AG04450 (cell line): ENCODE measurements around the gene ZNF536. TPM values are rescaled to one million over a fixed set of nuclear protein-coding genes. Genes with fewer than 3 reads are reported as not detected.

ENCODE experiments used
- CTCF ChIA-PET: fragments of 300-600, 350-600 bp; formaldehyde crosslinking; extraction: SDS; loops from one replicate; lab custom pipeline; 2022; ENCODE audit warnings: antibody characterized with exemption, inconsistent platforms; lab: Charles Lee
- POLR2A ChIA-PET: fragments of 350-600 bp; formaldehyde crosslinking; extraction: SDS; loops from one replicate; lab custom pipeline; 2021; ENCODE audit warnings: antibody characterized with exemption, inconsistent platforms; lab: Yijun Ruan, JAX
- DNase-seq: peaks from one replicate; pipeline ENCODE4 v3.0.0-alpha.2; 2011; ENCODE audit warnings: low read depth, low spot score
- H3K27ac ChIP-seq: one replicate; pipeline ENCODE4 v1.5.1; 2012; ENCODE audit warnings: low read depth, low read length, control low read depth
- H3K27me3 ChIP-seq: one replicate; pipeline ENCODE4 v1.6.0; 2012; ENCODE audit warnings: low read length; ENCODE audit not compliant: control insufficient read depth, insufficient read depth
- H3K4me3 ChIP-seq: 2 replicates; pipeline ENCODE4 v1.5.1; 2011; ENCODE audit warnings: mild to moderate bottlenecking, low read depth, low read length, control low read depth
- H3K9me3 ChIP-seq: 2 replicates; pipeline ENCODE4 v1.5.1; 2012; ENCODE audit warnings: low read length; ENCODE audit not compliant: control insufficient read depth, insufficient read depth
- CTCF ChIP-seq: IDR thresholded peaks from 2 replicates; pipeline ENCODE4 v1.5.1; 2011; ENCODE audit warnings: low read depth, low read length, control low read depth, inconsistent platforms
- polyA plus RNA-seq: library from polyadenylated mRNA; depleted of rRNA; stranded (reverse); fragments of >200 nt; gene quantifications from 2 replicates; pipeline ENCODE4 v1.2.3, GENCODE V29; 2011

Gene ZNF536
- polyA plus RNA-seq, 1 experiment = not detected

GRCh38 chr19:30587869-30588268, 215.7 kb downstream of the ZNF536 start:
- DNase-seq = no peak
- POLR2A ChIA-PET = no interaction called here

GRCh38 chr19:30590596-30591229, 218.5 kb downstream of the ZNF536 start:
- Histone ChIP-seq H3K27ac (no peak overlapping the region), H3K9me3 (peaks cover 56% of the 10 kb centered on the region), H3K4me3 (no peak overlapping the region), H3K27me3 (no peaks in the 10 kb centered on the region)
- no peak for TF ChIP-seq CTCF
- no peak for DNase-seq
- ChIA-PET CTCF (no interaction called here), POLR2A (no interaction called here)

More at GRCh38 chr19:30587869-30588268, 215.7 kb downstream of the ZNF536 start:
- Histone ChIP-seq H3K27ac (no peak overlapping the region), H3K27me3 (no peaks in the 10 kb centered on the region), H3K9me3 (peaks cover 52% of the 10 kb centered on the region), H3K4me3 (no peak overlapping the region)
- no peak for TF ChIP-seq CTCF
- CTCF ChIA-PET = no interaction called here

GRCh38 chr19:30593356-30593755, 221.2 kb downstream of the ZNF536 start:
- DNase-seq = no peak
- Histone ChIP-seq H3K27ac (no peak overlapping the region), H3K4me3 (no peak overlapping the region), H3K27me3 (no peaks in the 10 kb centered on the region), H3K9me3 (peaks cover 48% of the 10 kb centered on the region)
- TF ChIP-seq CTCF = no peak
- ChIA-PET CTCF (no interaction called here), POLR2A (no interaction called here)

GRCh38 chr19:30593975-30594745, 222.0 kb downstream of the ZNF536 start:
- ChIA-PET POLR2A (no interaction called here), CTCF (no interaction called here)
- Histone ChIP-seq H3K9me3 (peaks cover 46% of the 10 kb centered on the region), H3K27ac (no peak overlapping the region), H3K27me3 (no peaks in the 10 kb centered on the region), H3K4me3 (no peak overlapping the region)
- no peak for DNase-seq
- TF ChIP-seq CTCF = no peak

GRCh38 chr19:30596268-30596667, 224.1 kb downstream of the ZNF536 start:
- ChIA-PET POLR2A (no interaction called here), CTCF (no interaction called here)
- Histone ChIP-seq H3K27ac (no peak overlapping the region), H3K27me3 (no peaks in the 10 kb centered on the region), H3K9me3 (peaks cover 42% of the 10 kb centered on the region), H3K4me3 (no peak overlapping the region)
- no peak for TF ChIP-seq CTCF
- no peak for DNase-seq
